ENCODE data around the gene DNAJB12.
"Not testable (repeated sequence)": the region's sequence is repeated elsewhere in the genome, so short reads cannot be mapped to it uniquely, and the experiment has no call there.

DNAJB12 gene

DNA sequence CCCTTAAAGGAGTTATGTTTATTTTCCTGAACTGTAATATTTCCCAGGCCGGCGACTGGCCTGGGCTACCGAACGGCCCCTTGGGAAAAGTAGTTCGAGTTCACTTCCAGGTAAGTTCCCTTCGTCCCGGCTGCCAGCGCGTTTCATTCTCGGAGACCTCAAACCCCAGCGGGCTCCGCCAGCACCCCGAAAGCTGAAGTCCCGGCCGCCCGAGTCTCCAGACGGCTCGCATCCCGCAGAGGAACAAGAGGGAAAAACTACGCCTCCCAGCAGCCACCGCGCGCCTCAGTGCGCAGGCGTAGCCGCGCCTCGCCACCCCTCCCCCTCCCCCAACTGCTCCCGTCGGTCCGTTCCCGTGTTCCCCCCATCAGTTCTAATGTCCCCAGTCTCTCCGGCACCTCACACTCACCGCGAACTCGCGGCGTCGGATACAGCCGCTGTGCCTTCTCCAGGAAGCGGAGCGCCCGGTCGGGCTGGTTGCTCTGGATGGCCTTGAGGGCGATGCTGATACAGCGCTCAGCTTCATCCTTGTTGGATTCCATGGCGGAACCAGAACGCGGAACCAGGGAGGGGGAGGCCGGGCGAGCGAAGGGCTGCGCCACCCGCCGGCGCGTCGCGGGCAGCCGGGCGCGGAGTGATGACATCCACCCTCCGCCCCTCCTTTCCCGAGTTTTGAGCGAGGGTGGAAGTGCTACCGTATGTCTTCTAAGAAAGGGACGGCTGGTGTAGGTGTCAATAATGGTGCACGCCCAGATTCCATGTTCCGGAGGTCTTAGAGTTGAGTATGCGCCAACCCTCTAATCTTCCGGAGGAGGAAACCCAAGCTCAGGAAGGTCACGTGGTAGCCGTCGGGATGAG is at the start of gene DNAJB12:
Gene DNAJB12 (minus strand): TSS at position 564 of the 858 bp plus-strand sequence. CDS start 22 bp downstream, at position 542.
- DNase-seq = peak; percentile 94

DNA sequence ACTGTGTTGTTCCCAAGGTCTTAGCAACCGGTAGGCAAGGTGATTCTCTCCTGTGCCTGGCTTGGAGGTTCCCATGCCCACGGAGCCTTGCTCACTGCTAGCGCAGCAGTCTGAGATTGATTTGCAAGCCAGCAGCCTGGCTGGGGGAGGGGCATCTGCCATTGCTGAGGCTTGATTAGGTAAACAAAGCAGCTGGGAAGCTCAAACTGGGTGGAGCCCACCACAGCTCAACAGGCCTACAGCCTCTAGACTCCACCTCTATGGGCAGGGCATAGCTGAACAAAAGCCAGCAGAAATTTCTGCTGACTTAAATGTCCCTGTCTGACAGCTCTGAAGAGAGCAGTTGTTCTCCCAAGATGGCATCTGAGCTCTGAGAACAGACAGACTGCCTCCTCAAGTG is 40.9 kb upstream of the DNAJB12 start:
- DNase-seq = not testable (repeated sequence)

DNA sequence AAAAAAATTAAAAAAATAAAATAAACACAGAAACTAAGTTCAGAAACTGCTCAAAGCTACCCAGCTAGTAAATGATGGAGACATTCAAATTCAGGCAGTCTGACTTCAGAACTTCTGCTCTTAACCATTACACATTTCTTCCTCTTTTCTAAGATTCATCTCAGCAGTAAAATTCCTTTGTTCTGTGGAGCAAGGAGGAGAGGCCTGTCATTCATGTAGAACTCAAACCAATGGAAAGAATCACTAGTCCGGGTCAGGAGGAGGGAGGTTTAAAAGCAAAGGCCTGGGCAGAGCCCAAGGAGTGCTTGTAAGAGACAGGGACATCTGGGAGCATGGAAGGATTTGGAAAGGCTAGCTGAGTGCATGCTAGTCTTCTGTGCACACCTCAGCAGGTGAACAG is 37.9 kb upstream of the DNAJB12 start:
- no peak for DNase-seq

DNA sequence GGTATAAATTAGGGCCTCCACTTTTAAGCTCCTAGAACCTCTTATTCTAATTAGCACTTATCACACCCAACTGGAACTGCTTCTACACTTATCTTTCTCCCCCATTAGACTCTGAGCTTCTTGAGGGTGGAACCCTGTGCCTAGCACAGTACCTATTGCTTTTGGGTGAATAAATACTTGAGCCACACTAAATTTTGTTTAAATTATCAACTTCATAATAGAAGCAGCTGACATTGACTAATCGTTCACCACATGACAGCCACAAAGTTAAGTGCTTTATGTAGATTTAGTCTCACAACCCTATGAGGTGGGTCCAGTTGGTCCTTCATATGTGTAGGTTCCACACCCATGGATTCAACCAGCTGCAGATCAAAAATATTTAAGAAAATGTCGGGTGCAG is 36.0 kb upstream of the DNAJB12 start:
- no peak for DNase-seq

DNA sequence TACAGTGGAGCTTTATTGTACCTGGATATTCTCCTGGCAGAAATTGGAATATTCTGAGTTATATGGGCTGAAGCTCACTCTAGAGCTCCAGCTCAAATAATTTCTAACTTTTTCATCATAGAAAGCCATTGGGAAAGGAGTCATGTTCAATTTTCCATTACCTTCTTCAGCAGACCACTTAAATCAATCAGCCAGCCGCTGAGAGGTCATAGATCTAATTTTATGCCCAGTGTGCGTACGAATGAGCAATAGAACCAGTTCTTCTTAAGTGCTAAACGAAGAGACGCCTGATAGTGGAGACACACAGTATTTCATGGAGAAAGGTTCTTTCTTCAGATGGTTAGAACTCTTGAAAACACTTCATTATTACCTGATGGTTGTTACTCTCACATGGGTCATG is 35.0 kb upstream of the DNAJB12 start:
- no peak for DNase-seq

DNA sequence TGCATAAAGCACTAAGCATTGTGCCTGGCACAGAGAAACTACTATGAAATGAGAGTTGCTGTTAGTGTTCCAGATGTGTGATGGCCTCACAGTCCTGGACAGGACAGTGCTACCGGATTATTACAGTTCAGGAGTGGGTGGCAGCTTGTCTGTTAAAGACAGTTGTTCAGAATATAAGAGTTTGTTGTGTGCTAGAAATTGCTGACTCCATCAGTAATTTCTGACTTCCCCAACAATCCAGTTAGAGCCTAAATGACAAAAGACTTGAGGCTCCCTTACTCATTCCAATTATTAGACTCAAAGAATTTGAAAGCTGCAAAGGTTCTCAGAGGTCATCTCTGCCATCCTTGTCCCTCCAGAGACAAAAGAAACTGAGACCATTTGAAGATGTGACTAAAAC is 34.3 kb upstream of the DNAJB12 start:
- no peak for DNase-seq

DNA sequence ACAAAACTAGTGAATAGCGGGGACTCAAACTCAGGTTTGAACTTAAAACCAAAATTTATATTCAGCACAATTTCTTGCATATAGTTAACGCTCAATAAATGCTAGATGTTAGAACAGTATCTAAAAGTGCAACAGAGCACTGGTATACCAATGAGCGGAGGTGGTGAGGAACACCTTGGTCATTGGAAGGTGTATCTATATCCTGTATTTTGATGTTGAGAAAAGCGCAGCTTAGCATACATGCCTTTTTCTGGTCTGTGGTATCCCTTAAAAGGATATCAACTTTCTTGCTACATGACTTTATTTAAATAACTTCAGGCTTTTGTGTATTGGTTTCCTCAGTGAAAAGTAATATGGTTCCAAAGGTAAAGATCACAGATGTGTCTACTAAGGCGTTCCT is 33.3 kb upstream of the DNAJB12 start:
- no peak for DNase-seq

DNA sequence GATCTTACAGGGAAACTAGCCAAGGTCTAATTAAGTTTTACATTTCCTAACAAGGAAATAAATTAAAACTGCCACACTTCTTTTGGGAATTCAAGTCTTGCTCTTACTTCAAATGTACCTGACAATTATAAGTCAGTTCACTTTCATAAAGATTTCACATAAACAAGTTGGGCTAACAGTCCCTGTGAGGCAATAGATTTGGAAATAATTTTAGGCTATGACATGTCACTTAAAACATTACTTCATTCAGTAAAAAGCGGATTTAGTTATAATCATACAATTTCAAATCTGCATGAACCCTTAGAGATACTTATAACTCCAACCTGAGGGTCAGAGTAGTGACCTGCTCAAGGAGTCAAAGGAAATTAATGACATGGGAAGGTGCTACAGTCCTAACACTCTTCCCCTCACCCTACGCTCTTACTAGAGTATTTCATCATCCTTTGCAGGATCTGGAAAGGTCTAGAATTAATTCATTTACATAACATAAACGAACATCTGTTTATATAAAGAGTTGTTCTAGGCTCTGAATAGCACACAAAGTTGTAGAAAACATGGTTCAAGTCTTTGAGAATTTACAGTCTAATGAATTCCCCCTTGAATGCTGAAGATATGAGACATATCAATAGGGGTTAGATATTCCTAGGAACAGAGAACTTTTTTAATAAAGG is 32.3 kb upstream of the DNAJB12 start:
- no peak for DNase-seq

GRCh38 chr10:72385724-72386123 is 31.0 kb upstream of the DNAJB12 start:
- no peak for DNase-seq

DNA sequence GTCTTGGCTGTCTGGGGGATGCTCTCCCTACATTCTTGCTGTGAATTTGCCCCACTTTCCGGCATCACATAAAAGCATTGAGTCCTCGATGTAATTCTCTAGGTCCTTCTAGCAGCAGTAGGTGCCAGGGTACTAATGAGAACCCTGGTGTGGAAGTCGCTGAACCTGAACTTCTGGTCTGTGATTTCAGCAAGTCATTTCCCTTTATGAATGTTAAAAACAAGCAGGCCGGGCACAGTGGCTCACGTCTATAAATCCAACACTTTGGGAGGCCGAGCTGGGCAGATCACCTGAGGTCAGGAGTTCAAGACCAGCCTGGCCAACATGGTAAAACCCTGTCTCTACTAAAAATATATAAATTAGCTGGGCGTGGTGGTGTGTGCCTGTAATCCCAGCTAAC is 30.3 kb upstream of the DNAJB12 start:
- DNase-seq = not testable (repeated sequence)

- no peak for DNase-seq
Measured at GRCh38 chr10:72379776-72380175, 25.1 kb upstream of the DNAJB12 start.

DNA sequence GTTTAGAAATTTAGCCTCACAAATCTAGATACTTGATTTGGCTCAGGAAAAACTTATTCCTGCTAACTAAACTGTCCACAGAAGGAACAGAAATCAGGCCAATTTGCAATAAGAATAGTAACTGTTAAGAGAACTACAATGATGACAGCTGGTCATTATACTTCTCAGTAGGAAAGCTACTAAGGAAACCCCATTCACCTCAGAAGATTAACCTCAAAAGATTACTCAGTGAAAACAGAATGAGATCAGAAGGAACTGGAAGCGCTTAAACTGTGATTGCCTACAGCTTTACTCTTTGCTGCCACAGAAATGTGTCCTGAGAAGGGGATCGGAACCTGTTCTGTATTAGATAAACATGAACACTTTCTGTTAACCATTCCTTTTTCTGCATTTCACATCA is 24.3 kb upstream of the DNAJB12 start:
- no peak for DNase-seq

GRCh38 chr10:72375585-72375984 is 20.9 kb upstream of the DNAJB12 start:
- DNase-seq = no peak

DNA sequence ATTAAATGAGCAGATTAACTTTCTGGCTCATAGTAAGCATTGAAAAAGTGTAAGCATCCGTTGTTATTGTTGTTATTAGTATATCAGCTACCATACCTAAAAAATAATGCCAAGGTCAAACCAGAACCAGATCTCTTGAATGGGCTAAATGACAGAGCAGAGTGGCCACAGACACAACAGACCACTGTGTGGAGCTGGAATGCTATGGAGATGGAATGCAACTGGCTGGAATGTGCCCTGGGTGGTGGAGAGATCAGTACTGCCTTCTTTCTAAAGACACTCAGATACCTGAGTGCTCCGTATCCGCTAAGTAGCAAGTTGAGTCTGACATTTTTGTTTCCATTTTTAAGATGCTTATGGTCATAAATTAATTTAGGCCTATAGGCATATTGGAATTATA is 20.5 kb upstream of the DNAJB12 start:
- no peak for DNase-seq

GRCh38 chr10:72370201-72370722 is 15.5 kb upstream of the DNAJB12 start:
- no peak for DNase-seq

DNA sequence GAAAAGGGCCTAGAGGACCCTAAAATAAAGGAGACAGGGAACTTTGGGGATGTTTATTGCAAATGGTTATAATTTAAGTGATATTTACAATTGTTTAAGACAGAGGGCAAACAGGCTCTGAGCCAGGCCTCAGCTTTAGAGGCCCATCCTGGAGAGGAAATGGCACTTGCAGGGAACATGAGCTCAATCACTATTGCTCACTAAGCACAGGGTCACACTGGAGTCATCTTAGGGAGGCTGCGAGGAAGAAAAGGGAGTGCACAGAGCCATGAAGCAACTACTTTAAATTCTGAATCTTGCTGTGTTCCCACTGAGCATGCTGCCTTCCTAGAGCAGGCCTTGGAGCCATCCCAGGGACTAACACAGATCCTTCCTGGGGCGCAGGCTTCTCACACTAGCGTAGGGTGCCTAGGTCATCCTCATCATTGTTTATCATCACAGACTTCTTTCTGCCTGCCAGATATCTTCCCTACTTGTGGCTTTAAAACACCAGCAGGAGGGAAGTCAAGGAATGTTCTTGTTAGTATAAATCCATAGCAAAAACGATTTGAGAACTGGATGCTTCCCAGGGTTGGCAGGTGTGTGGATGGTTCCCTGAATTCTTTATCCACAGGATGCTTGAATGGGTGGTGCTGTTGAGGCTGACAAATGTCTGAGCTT is 12.7 kb upstream of the DNAJB12 start:
- no peak for DNase-seq

GRCh38 chr10:72365106-72365895 is 10.6 kb upstream of the DNAJB12 start:
- no peak for DNase-seq

- peak; percentile 93 for DNase-seq
Measured at GRCh38 chr10:72364239-72364777, 9.6 kb upstream of the DNAJB12 start.

DNA sequence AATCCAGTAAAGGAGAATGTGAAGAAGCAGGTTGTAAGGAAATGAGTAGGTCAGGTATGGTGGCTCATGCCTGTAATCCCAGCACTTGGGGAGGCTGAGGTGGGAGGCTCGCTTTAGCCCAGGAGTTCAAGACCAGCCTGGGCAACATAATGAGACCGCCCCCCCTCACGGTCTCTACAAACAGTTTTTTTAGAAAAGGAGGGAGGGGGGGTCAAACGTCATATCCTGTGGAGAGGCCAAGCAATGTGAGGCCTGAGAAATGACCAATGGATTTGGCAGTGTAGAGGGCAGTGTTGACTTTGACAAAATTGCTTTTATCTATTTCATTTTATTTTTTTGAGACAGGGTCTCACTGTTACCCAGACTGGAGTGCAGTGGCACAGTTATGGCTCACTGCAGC is 2.3 kb upstream of the DNAJB12 start:
- DNase-seq = no peak

- DNase-seq = no peak
Measured at GRCh38 chr10:72356115-72356514, 1.4 kb upstream of the DNAJB12 start.

DNA sequence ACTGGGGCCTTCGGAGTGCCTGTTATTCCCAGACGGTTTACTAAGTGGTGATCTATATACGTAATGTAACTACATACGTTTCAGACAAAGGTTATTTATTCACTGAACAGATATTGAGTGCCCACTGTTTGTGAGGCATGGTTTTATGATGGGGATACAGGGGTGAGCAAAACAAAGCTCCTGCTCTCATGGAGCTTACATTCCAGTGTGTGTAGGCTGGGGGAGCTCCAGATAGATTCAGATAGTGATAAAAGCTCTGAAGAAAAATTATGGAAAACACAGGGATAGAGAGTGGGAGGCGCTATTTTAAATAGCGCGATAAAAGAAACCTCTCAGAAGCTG is 466 bp upstream of the DNAJB12 start:
- DNase-seq = no peak

DNA sequence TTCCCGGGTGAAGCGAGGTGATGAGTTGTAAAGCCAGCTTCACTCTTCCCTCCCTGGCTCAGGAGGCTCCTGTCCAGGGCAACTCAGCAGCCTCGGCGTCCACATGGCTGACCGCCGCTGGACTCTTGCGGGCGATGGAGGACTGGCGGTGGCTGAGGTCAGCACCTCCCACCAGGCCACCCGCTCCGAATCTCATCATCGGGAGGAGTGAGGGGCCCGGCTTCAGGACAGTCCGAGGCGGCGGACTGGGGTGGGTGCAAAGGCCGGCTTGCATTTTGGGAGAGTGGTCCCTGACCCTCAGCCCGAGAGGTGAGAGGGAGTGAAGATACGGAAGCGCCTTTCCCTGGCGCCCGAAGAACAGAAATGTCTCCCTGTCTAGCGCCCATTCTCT is 759 bp downstream of the DNAJB12 start:
- peak; percentile 65 for DNase-seq
